Left kidney (tissue), 2 donors: ENCODE results near the gene CERCAM. TPM values are rescaled to one million over a fixed set of nuclear protein-coding genes. Genes with fewer than 3 reads are reported as not detected.
"Not testable (repeated sequence)": the region's sequence is repeated elsewhere in the genome, so short reads cannot be mapped to it uniquely, and the experiment has no call there.

Source experiments
- DNase-seq: peaks from one replicate; pipeline ENCODE4 v3.0.0-alpha.2; 2013
- polyA plus RNA-seq: library from polyadenylated mRNA; unstranded; fragments of 120-200 nt; gene quantifications from one replicate; pipeline ENCODE4 v1.2.1, GENCODE V29; 2013; ENCODE audit not compliant: insufficient read length

The CERCAM gene
- polyA plus RNA-seq, 1 donor: 34.9 TPM

- no peak for DNase-seq
These were observed 4.1 kb upstream of the CERCAM start for GRCh38 chr9:128416432-128417019.

- no peak for DNase-seq
These were observed 1.4 kb upstream of the CERCAM start for GRCh38 chr9:128419061-128419925.

DNA sequence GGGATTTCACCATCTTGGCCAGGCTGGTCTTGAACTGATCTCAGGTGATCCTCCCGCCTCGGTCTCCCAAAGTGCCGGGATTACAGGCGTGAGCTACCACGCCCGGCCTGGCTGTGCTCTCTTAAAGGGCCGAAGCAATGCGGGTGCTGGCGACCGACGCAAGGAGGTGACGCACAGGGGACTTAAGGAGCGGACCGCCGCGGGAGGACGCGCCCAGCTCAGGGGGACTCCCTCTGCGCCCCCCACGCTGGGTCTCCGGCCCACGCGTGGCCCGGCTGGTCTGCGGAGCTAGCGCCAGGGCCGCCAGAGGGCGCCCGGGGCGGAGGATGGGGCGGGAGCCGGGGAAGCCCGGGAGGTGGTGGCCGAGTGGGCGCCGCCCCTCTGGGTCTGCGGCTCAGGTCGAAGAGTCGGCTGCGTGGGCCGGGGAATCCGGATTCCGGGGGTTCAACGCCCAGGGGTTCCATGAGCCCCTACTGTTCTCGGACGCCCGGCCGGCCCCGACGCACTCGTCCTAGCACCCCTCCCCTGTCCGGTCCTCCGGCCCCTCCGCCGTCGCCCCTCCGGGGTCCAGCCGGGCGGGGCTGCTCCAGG, 502 bp upstream of the CERCAM start:
- peak; percentile 77 for DNase-seq

DNA sequence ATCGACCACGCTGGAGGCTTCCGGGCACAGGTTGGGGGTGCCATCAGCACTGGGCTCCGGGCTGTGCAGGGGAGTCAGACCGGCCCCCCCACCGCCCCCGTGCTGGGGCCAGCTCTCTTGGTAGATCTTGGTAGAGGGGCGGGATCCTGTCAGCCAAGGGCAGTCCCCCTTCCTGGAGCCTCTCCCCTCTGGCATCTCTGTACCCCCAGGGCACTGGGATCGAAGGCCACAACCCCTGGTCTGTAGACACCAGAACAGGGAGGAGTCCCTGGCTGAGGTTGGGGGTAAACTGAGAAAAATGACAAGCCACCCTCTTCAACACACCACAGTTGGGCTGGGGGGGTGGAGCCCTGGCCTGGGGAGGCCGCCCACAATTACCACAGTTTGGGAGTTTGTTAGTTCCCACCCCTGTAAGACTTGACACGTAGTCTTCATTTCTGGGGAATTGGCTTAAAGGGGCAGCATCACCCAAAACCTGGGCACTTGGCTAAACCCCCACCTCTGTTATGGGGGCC, 882 bp downstream of the CERCAM start:
- DNase-seq: no peak

GRCh38 chr9:128422022-128422782, 1.5 kb downstream of the CERCAM start:
- not testable (repeated sequence) for DNase-seq

DNA sequence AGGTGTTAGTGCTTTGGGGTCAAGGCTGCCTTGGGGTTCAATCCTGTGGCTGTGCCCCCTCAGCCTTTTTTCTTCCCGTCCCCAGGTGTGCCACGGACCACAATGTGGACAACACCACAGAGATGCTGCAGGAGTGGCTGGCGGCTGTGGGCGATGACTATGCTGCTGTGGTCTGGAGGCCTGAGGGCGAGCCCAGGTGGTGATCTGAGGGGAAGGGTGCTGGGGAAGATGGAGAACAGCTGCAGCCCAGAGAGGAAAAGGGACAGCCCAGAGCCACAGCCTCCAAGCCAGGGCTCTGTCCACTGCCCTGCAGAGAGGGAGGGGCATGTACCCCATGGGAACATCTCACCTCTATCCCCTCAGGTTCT, 2.1 kb downstream of the CERCAM start:
- no peak for DNase-seq

GRCh38 chr9:128423356-128423755, 2.7 kb downstream of the CERCAM start:
- DNase-seq: not testable (repeated sequence)

GRCh38 chr9:128424268-128424780, 3.7 kb downstream of the CERCAM start:
- DNase-seq: no peak

DNA sequence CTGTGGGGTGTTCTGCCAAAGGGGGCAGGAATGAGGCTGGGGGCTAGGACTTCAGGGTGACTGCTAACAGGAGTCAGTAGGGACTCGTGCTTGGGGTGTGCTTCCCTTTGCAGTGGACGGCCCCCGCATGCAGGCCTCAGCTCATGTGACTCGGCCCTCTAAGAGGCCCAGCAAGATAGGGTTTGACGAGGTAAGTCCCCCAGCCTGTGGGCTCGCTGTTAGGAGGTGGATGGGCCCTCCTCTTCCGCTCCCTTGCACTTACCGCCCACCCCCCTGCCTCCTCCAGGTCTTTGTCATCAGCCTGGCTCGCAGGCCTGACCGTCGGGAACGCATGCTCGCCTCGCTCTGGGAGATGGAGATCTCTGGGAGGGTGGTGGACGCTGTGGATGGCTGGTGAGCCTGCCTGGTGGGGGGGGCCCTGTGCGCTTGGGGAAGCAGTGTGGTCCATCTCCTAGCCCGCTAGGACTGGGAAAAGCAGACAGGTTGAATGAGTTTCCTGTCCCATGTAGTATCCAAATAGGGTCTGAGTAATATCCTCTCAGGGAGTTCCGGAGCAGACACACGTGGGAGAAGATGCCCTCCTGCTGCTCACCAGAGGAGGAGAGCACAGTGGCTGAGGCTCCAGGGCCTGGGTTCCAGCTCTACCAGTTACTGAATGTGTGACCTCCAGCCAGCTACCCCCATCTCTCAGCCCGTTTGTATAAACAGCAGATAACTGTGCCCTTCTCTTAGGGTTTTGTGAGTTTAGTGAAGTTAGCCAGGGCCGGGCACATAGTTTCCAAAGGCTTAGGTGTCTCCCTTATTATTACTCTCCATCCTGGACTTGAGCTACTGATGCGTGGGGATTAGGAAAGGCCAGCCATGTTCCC, 8.2 kb downstream of the CERCAM start:
- no peak for DNase-seq

DNA sequence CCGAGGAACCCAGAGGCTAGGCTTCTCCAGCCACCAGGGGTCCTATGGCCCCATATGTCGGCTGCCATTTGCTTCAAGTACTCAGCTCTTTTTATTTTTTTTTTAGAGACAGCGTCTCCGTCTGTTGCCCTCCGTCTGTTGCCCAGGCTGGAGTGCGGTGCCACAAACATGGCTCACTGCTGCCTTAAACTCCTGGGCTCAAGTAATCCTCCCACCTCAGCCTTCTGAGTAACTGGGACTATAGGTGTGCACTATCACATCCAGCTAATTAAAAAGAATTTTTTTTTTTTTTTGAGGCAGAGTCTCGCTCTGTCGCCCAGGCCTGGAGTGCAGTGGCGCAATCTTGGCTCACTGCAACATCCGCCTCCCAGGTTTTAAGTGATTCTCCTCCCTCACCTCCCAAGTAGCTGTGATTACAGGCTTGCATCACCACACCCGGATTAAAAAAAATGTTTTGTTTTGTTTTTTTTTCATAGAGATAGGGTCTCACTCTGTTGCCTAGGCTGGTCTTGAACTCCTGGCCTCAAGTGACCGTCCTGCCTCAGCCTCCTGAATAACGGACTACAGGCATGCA, 8.9 kb downstream of the CERCAM start:
- no peak for DNase-seq

- DNase-seq: no peak
These were observed 10.6 kb downstream of the CERCAM start for GRCh38 chr9:128431207-128431606.

DNA sequence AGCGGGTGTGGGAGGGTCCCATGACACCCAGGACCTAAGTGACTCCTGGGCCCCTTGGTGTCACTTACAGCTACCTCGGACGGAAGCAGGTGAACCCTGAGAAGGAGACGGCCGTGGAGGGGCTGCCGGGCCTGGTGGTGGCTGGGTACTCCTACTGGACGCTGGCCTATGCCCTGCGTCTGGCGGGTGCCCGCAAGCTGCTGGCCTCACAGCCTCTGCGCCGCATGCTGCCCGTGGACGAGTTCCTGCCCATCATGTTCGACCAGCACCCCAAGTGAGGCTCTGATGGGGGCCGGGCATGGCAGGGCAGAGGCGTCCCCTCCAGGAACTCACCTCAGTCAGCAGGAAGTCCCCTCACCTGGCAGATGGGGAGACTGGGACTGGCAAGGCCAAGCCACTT, 13.7 kb downstream of the CERCAM start:
- no peak for DNase-seq

DNA sequence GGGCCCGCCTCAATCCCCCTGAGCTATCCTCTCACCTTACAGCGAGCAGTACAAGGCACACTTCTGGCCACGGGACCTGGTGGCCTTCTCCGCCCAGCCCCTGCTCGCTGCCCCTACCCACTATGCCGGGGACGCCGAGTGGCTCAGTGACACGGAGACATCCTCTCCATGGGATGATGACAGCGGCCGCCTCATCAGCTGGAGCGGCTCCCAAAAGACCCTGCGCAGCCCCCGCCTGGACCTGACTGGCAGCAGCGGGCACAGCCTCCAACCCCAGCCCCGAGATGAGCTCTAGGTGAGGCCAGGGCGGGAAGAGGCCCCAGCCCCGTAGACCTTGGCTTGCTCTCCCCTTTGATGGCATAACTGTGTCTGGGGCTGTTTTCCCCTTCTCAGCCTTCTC, 15.0 kb downstream of the CERCAM start:
- DNase-seq: no peak

DNA sequence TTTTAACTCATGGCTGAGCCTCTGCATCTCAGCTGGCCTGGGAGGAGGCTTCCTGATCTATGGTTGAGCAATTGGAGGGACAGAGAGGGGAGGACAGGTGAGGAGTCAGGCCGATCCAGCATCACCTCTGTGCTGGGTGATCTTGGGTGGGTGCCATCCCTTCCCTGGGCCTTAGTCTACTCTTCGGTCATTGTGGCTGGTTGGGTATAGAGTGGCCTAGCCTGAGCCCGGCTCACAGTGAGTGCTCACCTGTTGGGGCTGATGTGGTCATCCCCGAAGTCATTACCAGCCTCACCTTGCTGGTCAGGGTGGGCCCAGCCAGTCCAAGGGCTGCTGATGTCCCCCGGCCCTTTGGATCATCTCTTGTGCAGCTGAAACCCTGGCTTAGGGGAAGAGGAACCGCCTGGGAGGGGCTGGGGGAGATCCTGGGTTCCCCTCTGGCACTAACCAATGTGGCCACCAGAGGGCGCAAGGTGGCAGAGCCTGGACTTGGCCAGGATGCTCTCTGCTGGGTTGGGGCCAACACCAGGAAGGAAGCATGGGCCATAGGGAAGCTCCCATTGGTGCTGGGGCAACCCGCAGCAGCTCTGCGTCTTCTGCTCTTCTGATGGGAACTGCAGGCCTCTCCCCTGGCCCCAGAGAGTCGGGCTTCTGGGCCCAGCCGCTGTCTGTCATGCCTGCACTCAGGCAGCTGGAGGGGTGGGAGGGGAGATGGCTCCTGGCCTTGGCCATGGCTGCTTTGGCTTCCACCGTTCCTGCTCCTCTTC, 17.9 kb downstream of the CERCAM start:
- DNase-seq: peak; percentile 59

- DNase-seq: no peak
These were observed 18.6 kb downstream of the CERCAM start for GRCh38 chr9:128439273-128439672.

GRCh38 chr9:128442150-128442549, 21.5 kb downstream of the CERCAM start:
- no peak for DNase-seq

DNA sequence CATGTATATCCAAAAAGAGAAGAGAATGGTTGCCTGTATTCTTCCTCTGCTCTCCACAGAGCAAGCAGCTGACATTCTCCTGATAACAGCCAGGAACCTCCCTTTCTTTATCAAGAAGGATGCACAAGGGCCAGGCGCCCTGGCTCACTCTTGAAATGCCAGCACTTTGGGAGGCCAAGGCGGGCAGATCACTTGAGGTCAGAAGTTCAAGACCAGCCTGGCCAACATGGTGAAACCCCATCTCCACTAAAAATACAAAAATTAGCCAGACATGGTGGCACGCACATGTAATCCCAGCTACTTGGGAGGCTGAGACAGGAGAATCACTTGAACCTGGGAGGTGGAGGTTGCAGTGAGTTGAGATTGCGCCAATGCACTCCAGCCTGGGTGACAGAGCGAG, 25.8 kb downstream of the CERCAM start:
- not testable (repeated sequence) for DNase-seq

DNA sequence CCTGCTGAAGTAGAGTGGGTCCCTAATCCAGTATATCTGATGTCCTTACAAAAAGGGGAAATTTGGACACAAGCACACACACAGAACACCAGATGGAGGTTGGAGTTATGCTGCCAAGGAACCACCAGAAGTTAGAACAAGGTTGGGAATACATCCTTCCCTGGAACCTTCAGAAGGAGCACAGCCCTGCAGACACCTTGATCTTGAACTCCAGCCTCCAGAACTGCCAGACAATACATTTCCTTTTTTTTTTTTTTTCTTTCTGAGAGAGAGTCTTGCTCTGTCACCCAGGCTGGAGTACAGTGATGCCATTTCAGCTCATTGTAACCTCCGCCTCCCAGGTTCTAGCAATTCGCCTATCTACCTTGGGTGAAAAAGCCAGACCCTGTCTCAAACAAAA, 28.1 kb downstream of the CERCAM start:
- no peak for DNase-seq

GRCh38 chr9:128454991-128455390, 34.3 kb downstream of the CERCAM start:
- no peak for DNase-seq
